ENCODE data around the gene IGSF9.

Gene IGSF9

DNA sequence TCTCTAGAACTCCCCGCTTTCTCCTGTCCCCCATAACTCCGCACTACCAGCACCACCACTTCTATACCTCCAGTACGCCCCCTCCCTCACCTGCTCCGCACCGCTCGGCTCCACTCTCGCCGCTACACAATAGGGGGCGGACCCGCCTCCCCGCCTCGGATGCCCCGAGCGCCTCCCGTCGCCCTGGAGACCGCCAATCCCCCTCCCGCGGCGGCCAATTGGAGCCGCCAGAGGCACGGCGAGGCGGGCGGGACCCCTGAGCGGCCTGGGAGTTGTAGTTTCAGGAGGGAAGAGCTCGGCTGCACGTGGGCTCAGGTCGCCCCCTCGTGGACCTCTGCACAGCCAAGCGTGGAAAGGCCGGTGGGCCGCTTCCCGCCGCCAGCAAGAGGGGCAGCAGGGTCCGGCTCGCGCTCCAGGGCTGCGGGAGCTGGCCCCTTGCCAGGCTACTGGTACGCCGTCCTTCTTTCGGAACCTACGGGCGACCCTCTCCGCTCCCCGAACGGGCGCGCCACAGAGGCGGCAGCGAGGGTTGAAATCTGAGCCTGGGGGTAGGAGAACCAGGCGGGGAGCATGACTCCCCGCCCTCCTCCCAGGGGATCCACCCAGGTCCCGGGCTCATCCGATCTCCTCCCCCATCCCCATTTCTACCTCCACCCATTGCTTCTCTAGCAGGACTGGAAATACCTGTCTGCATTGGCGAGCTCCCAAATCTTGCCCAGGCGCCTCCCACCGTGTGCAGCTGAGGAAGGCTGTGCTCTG is at the start of gene IGSF9:
Gene IGSF9 (minus strand): TSS at position 131 of the 759 bp plus-strand sequence. CDS start 2,159 bp downstream, outside the sequence.
- peak within 1 kb of the TSS; percentile 59 for H3K4me3 ChIP-seq (ENCODE audit: low read length)
- H3K27ac ChIP-seq (ENCODE audit: low read length): no peak within 1 kb of the TSS
- DNase-seq: peak; percentile 78
- TF ChIP-seq EZH2phosphoT487 (IDR thresholded peaks at IDR 0.05; ENCODE audit: low read length): no peak
- no peak for TF ChIP-seq EZH2 (optimal IDR thresholded peaks at IDR 0.05; ENCODE audit: low read depth, low read length)
- TF ChIP-seq, protein P1, sequence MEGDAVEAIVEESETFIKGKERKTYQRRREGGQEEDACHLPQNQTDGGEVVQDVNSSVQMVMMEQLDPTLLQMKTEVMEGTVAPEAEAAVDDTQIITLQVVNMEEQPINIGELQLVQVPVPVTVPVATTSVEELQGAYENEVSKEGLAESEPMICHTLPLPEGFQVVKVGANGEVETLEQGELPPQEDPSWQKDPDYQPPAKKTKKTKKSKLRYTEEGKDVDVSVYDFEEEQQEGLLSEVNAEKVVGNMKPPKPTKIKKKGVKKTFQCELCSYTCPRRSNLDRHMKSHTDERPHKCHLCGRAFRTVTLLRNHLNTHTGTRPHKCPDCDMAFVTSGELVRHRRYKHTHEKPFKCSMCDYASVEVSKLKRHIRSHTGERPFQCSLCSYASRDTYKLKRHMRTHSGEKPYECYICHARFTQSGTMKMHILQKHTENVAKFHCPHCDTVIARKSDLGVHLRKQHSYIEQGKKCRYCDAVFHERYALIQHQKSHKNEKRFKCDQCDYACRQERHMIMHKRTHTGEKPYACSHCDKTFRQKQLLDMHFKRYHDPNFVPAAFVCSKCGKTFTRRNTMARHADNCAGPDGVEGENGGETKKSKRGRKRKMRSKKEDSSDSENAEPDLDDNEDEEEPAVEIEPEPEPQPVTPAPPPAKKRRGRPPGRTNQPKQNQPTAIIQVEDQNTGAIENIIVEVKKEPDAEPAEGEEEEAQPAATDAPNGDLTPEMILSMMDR (IDR thresholded peaks at IDR 0.05; ENCODE audit: low read length): peak; percentile 55
- 0 out of 2 replicates have a peak, but pooled peaks cover 2% of the 10 kb centered on the region for H3F3A ChIP-seq (ENCODE audit: insufficient read depth, low read length)
- no peaks in the 10 kb centered on the region for H3K9me3 ChIP-seq (replicated peaks; ENCODE audit: insufficient read depth, low read length)
- H3K79me2 ChIP-seq (ENCODE audit: low read length): no peaks in the 10 kb centered on the region
- no peaks in the 10 kb centered on the region for H3K36me3 ChIP-seq (replicated peaks; ENCODE audit: insufficient read depth, low read length)
- no peaks in the 10 kb centered on the region for H3K4me1 ChIP-seq (ENCODE audit: low read length)
- H3K9me2 ChIP-seq (replicated peaks; ENCODE audit: insufficient read depth, low read length): no peaks in the 10 kb centered on the region
- peak within 1 kb of the TSS; percentile 80 for H2AFZ ChIP-seq (ENCODE audit: low read length)
- no peak within 1 kb of the TSS; the same call in 1 of the 2 replicates for H3K9ac ChIP-seq (ENCODE audit: low read length)
- peaks cover 43% of the 10 kb centered on the region for H3K27me3 ChIP-seq (replicated peaks; ENCODE audit: insufficient read depth, low read length)
- H3K4me2 ChIP-seq (ENCODE audit: low read depth, low read length): peak within 1 kb of the TSS; percentile 92
- no peaks in the 10 kb centered on the region for H4K20me1 ChIP-seq (ENCODE audit: insufficient read depth, low read length)

DNA sequence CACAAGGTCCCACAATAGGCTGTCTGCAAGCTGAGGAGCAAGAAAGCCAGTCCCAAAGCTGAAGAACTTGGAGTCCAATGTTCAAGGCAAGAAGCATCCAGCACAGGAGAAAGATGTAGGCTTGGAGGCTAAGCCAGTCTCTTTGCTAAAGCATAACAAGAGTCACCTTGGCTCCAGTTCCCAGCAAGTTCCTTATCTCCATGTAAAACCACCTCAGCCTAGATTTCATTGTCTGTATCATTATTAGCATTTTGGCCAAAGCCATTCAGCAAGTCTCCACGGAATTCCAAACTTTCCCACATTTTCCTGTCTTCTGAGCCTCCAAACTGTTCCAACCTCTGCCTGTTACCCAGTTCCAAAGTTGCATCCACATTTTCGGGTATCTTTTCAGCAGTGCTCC is 49.5 kb upstream of the IGSF9 start:
- no peak overlapping the region for H3K27ac ChIP-seq (ENCODE audit: low read length)
- TF ChIP-seq, protein P1 (IDR thresholded peaks at IDR 0.05; ENCODE audit: low read length): no peak
- TF ChIP-seq EZH2 (optimal IDR thresholded peaks at IDR 0.05; ENCODE audit: low read depth, low read length) (no peak), EZH2phosphoT487 (IDR thresholded peaks at IDR 0.05; ENCODE audit: low read length) (no peak)
- no peak overlapping the region for H3K4me2 ChIP-seq (ENCODE audit: low read depth, low read length)
- H2AFZ ChIP-seq (ENCODE audit: low read length): no peak overlapping the region
- H3K9me3 ChIP-seq (replicated peaks; ENCODE audit: insufficient read depth, low read length): no peaks in the 10 kb centered on the region
- H4K20me1 ChIP-seq (ENCODE audit: insufficient read depth, low read length): no peaks in the 10 kb centered on the region
- H3K36me3 ChIP-seq (replicated peaks; ENCODE audit: insufficient read depth, low read length): no peaks in the 10 kb centered on the region
- H3K4me1 ChIP-seq (ENCODE audit: low read length): no peaks in the 10 kb centered on the region
- H3F3A ChIP-seq (ENCODE audit: insufficient read depth, low read length): no peaks in the 10 kb centered on the region
- no peaks in the 10 kb centered on the region for H3K27me3 ChIP-seq (replicated peaks; ENCODE audit: insufficient read depth, low read length)
- H3K4me3 ChIP-seq (ENCODE audit: low read length): no peak overlapping the region
- no peaks in the 10 kb centered on the region for H3K9me2 ChIP-seq (replicated peaks; ENCODE audit: insufficient read depth, low read length)
- no peak for DNase-seq
- H3K79me2 ChIP-seq (ENCODE audit: low read length): no peaks in the 10 kb centered on the region
- no peak overlapping the region for H3K9ac ChIP-seq (ENCODE audit: low read length)

DNA sequence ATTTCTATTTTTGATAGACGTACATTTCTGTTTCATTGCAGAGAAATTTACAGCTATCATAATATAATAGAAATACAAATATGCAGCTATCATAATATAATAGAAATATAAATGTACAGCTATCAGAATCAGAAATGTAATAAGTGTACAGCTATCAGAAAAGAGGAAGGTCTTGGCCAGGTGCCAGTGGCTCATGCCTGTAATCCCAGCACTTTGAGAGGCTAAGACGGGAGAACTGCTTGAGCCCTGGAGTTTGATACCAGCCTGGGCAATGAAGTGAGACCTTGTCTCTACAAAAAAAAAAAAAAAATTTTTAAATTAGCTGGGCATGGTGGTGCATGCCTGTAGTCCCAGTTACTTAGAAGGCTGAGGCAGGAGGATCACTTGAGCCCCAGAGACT is 48.5 kb upstream of the IGSF9 start:
- H3K4me3 ChIP-seq (ENCODE audit: low read length): no peak overlapping the region
- no peak for DNase-seq
- no peak overlapping the region for H2AFZ ChIP-seq (ENCODE audit: low read length)
- no peaks in the 10 kb centered on the region for H4K20me1 ChIP-seq (ENCODE audit: insufficient read depth, low read length)
- TF ChIP-seq EZH2phosphoT487 (IDR thresholded peaks at IDR 0.05; ENCODE audit: low read length): no peak
- TF ChIP-seq, protein P1 (IDR thresholded peaks at IDR 0.05; ENCODE audit: low read length): no peak
- no peak for TF ChIP-seq EZH2 (optimal IDR thresholded peaks at IDR 0.05; ENCODE audit: low read depth, low read length)
- no peaks in the 10 kb centered on the region for H3K27me3 ChIP-seq (replicated peaks; ENCODE audit: insufficient read depth, low read length)
- no peaks in the 10 kb centered on the region for H3K36me3 ChIP-seq (replicated peaks; ENCODE audit: insufficient read depth, low read length)
- no peak overlapping the region for H3K9ac ChIP-seq (ENCODE audit: low read length)
- no peak overlapping the region for H3K4me2 ChIP-seq (ENCODE audit: low read depth, low read length)
- H3K79me2 ChIP-seq (ENCODE audit: low read length): no peaks in the 10 kb centered on the region
- no peaks in the 10 kb centered on the region for H3K4me1 ChIP-seq (ENCODE audit: low read length)
- H3K27ac ChIP-seq (ENCODE audit: low read length): no peak overlapping the region
- H3K9me2 ChIP-seq (replicated peaks; ENCODE audit: insufficient read depth, low read length): no peaks in the 10 kb centered on the region
- no peaks in the 10 kb centered on the region for H3K9me3 ChIP-seq (replicated peaks; ENCODE audit: insufficient read depth, low read length)
- no peaks in the 10 kb centered on the region for H3F3A ChIP-seq (ENCODE audit: insufficient read depth, low read length)

Data from MM.1S (cell line).